ENCODE measurements around the gene PDCD2L. TPM values are rescaled to one million over a fixed set of nuclear protein-coding genes. Genes with fewer than 3 reads are reported as not detected.

PDCD2L gene
- polyA plus RNA-seq, 1 donor (not counting 4 experiments of a cell fraction or from before 2014, with no cell fraction given): 23.8 TPM

- Histone ChIP-seq H3K79me2 (ENCODE audit: control insufficient read depth, insufficient read depth, low read length) (peaks cover 23% of the 10 kb centered on the region), H3K9ac (ENCODE audit: control insufficient read depth, extremely low read depth, insufficient read depth, low read length) (no peak overlapping the region), H3K4me2 (ENCODE audit: control insufficient read depth, extremely low read depth, insufficient read depth, low read depth, low read length) (no peak overlapping the region), H3K4me3 (ENCODE audit: control insufficient read depth in 2 of 3, extremely low read depth in 1 of 3, insufficient read depth in 2 of 3, low read depth in 1 of 3, low read length in 3 of 3) (no peak overlapping the region), H3K4me1 (ENCODE audit: control insufficient read depth, extremely low read depth, insufficient read depth, low read length) (no peaks in the 10 kb centered on the region), H4K20me1 (ENCODE audit: control insufficient read depth, extremely low read depth, insufficient read depth, low read length) (peaks cover 5% of the 10 kb centered on the region), H3K9me3 (ENCODE audit: control insufficient read depth, low read depth, low read length) (no peaks in the 10 kb centered on the region), H3K9me1 (ENCODE audit: control insufficient read depth, extremely low read depth, insufficient read depth, low read length) (no peaks in the 10 kb centered on the region), H3K36me3 (ENCODE audit: control insufficient read depth in 2 of 2, extremely low read depth in 1 of 2, insufficient read depth in 2 of 2, low read length in 2 of 2) (peaks cover 19 to 40% of the 10 kb centered on the region in 2 experiments), H3K27ac (ENCODE audit: control insufficient read depth, insufficient read depth, low read length) (no peak overlapping the region), H2AFZ (ENCODE audit: control insufficient read depth, low read length) (no peak overlapping the region), H3K27me3 (ENCODE audit: control insufficient read depth, extremely low read depth, insufficient read depth, low read length) (no peaks in the 10 kb centered on the region)
- DNase-seq (ENCODE audit: low read depth, low spot score) (no peak), FAIRE-seq (no peak)
- dilution Hi-C loops (cut with MboI; ENCODE audit: extremely low pct_ligation_motif_present, low sequenced_read_pairs): no loop called here
- TF ChIP-seq, protein P1, sequence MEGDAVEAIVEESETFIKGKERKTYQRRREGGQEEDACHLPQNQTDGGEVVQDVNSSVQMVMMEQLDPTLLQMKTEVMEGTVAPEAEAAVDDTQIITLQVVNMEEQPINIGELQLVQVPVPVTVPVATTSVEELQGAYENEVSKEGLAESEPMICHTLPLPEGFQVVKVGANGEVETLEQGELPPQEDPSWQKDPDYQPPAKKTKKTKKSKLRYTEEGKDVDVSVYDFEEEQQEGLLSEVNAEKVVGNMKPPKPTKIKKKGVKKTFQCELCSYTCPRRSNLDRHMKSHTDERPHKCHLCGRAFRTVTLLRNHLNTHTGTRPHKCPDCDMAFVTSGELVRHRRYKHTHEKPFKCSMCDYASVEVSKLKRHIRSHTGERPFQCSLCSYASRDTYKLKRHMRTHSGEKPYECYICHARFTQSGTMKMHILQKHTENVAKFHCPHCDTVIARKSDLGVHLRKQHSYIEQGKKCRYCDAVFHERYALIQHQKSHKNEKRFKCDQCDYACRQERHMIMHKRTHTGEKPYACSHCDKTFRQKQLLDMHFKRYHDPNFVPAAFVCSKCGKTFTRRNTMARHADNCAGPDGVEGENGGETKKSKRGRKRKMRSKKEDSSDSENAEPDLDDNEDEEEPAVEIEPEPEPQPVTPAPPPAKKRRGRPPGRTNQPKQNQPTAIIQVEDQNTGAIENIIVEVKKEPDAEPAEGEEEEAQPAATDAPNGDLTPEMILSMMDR (optimal IDR thresholded peaks at IDR 0.05 in 1 of 3, IDR thresholded peaks at IDR 0.05 in 1 of 3, conservative IDR thresholded peaks at IDR 0.05 in 1 of 3; ENCODE audit: extremely low read depth in 1 of 3, insufficient read depth in 2 of 3, low read length in 3 of 3): no peak
- TF ChIP-seq EZH2 (IDR thresholded peaks at IDR 0.05; ENCODE audit: low read length): no peak
These were observed 30.5 kb upstream of the PDCD2L start for GRCh38 chr19:34373601-34374288.

DNA sequence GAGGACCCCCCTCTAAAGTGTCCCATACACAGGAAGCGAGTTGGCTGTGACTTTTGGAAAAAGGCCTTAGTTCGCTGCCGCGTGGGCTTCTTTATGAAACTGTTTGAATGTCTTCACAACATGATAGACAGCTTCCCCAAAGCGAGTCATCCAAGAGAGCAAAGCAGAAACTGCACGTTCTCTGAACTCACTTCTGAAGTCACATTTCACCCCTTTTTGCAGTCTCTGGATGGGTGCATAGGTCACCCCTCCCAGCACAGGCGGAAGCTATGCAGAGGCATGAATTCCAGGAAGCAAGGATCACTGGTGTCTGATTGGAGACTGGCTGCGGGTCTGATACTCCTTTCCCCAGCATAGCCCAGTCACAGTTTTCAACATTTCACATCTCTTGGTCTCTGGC is 28.6 kb upstream of the PDCD2L start:
- Histone ChIP-seq H3K79me2 (ENCODE audit: control insufficient read depth, insufficient read depth, low read length) (peaks cover 20% of the 10 kb centered on the region), H2AFZ (ENCODE audit: control insufficient read depth, low read length) (no peak overlapping the region), H3K9me3 (ENCODE audit: control insufficient read depth, low read depth, low read length) (no peaks in the 10 kb centered on the region), H3K4me1 (ENCODE audit: control insufficient read depth, extremely low read depth, insufficient read depth, low read length) (no peaks in the 10 kb centered on the region), H3K4me3 (ENCODE audit: control insufficient read depth in 2 of 3, extremely low read depth in 1 of 3, insufficient read depth in 2 of 3, low read depth in 1 of 3, low read length in 3 of 3) (no peak overlapping the region), H3K36me3 (ENCODE audit: control insufficient read depth in 2 of 2, extremely low read depth in 1 of 2, insufficient read depth in 2 of 2, low read length in 2 of 2) (peaks cover 27 to 45% of the 10 kb centered on the region in 2 experiments), H3K27ac (ENCODE audit: control insufficient read depth, insufficient read depth, low read length) (no peak overlapping the region), H3K27me3 (ENCODE audit: control insufficient read depth, extremely low read depth, insufficient read depth, low read length) (no peaks in the 10 kb centered on the region), H3K9ac (ENCODE audit: control insufficient read depth, extremely low read depth, insufficient read depth, low read length) (no peak overlapping the region), H3K9me1 (ENCODE audit: control insufficient read depth, extremely low read depth, insufficient read depth, low read length) (no peaks in the 10 kb centered on the region), H3K4me2 (ENCODE audit: control insufficient read depth, extremely low read depth, insufficient read depth, low read depth, low read length) (no peak overlapping the region), H4K20me1 (ENCODE audit: control insufficient read depth, extremely low read depth, insufficient read depth, low read length) (peaks cover 5% of the 10 kb centered on the region)
- FAIRE-seq (no peak), DNase-seq (ENCODE audit: low read depth, low spot score) (no peak)
- TF ChIP-seq EZH2 (IDR thresholded peaks at IDR 0.05; ENCODE audit: low read length): no peak
- TF ChIP-seq, protein P1 (optimal IDR thresholded peaks at IDR 0.05 in 1 of 3, IDR thresholded peaks at IDR 0.05 in 1 of 3, conservative IDR thresholded peaks at IDR 0.05 in 1 of 3; ENCODE audit: extremely low read depth in 1 of 3, insufficient read depth in 2 of 3, low read length in 3 of 3): no peak
- dilution Hi-C loops (cut with MboI; ENCODE audit: extremely low pct_ligation_motif_present, low sequenced_read_pairs): no loop called here
